Astrocyte (in vitro differentiated cells and primary cell): ENCODE results near the gene RFTN1. TPM values are rescaled to one million over a fixed set of nuclear protein-coding genes. Genes with fewer than 3 reads are reported as not detected.

Experiments used
- DNase-seq: peaks from one replicate; pipeline ENCODE4 v3.0.0-alpha.2; 2010; ENCODE audit warnings: low read depth
- FAIRE-seq: peaks from 2 replicates; lab custom pipeline; 2011; peaks lifted over from hg19 to GRCh38; lab: Jason Lieb, UNC
- H2AFZ ChIP-seq: 2 replicates; pipeline ENCODE4 v1.6.0; 2012; ENCODE audit warnings: low read depth, low read length, inconsistent platforms
- H3K27ac ChIP-seq: 2 replicates; pipeline ENCODE4 v1.5.1; 2011; ENCODE audit warnings: low read depth, low read length, inconsistent platforms
- H3K27me3 ChIP-seq: 2 replicates; pipeline ENCODE4 v1.6.0; 2011; ENCODE audit warnings: low read length, inconsistent platforms; ENCODE audit not compliant: insufficient read depth
- H3K36me3 ChIP-seq: 2 replicates; pipeline ENCODE4 v1.5.1; 2011; ENCODE audit warnings: low read length, inconsistent platforms; ENCODE audit not compliant: insufficient read depth
- H3K4me1 ChIP-seq: 2 replicates; pipeline ENCODE4 v1.5.1; 2011; ENCODE audit warnings: low read length, inconsistent platforms; ENCODE audit not compliant: insufficient read depth
- H3K4me2 ChIP-seq: 2 replicates; pipeline ENCODE4 v1.6.0; 2012; ENCODE audit warnings: low read length, inconsistent platforms
- H3K4me3 ChIP-seq: 2 replicates; pipeline ENCODE4 v1.5.1; 2011; ENCODE audit warnings: low read depth, mild to moderate bottlenecking, low read length, inconsistent platforms; ENCODE audit not compliant: insufficient read depth
- H3K79me2 ChIP-seq: 2 replicates; pipeline ENCODE4 v1.6.0; 2012; ENCODE audit warnings: mild to moderate bottlenecking, low read length, inconsistent platforms; ENCODE audit not compliant: insufficient read depth
- H3K9ac ChIP-seq: 2 replicates; pipeline ENCODE4 v1.6.0; 2012; ENCODE audit warnings: mild to moderate bottlenecking, low read length, inconsistent platforms
- H3K9me3 ChIP-seq: 2 replicates; pipeline ENCODE4 v1.5.1; 2012; ENCODE audit warnings: low read depth, mild to moderate bottlenecking, low read length, inconsistent platforms; ENCODE audit not compliant: insufficient read depth
- H4K20me1 ChIP-seq: 2 replicates; pipeline ENCODE4 v1.6.0; 2012; ENCODE audit warnings: low read length, inconsistent platforms; ENCODE audit not compliant: insufficient read depth
- H3K27ac Mint-ChIP-seq: one replicate; pipeline ENCODE4 v1.8.0; 2021; ENCODE audit warnings: mild to moderate bottlenecking, mixed read lengths; ENCODE audit not compliant: unreplicated experiment
- H3K27me3 Mint-ChIP-seq: one replicate; pipeline ENCODE4 v1.8.0; 2021; ENCODE audit warnings: low read depth, mixed read lengths; ENCODE audit not compliant: unreplicated experiment
- H3K36me3 Mint-ChIP-seq: one replicate; pipeline ENCODE4 v1.8.0; 2021; ENCODE audit warnings: low read depth, mixed read lengths; ENCODE audit not compliant: unreplicated experiment
- H3K4me1 Mint-ChIP-seq: one replicate; pipeline ENCODE4 v1.8.0; 2021; ENCODE audit warnings: low read depth, mixed read lengths; ENCODE audit not compliant: unreplicated experiment
- H3K4me3 Mint-ChIP-seq: one replicate; pipeline ENCODE4 v1.8.0; 2021; ENCODE audit warnings: mild to moderate bottlenecking, moderate library complexity, mixed read lengths; ENCODE audit not compliant: unreplicated experiment
- H3K9me3 Mint-ChIP-seq: one replicate; pipeline ENCODE4 v1.8.0; 2021; ENCODE audit warnings: mild to moderate bottlenecking, mixed read lengths; ENCODE audit not compliant: unreplicated experiment
- CTCF ChIP-seq: IDR thresholded peaks from 2 replicates; pipeline ENCODE4 v1.5.1; 2011; ENCODE audit warnings: low read depth, mild to moderate bottlenecking, inconsistent platforms, low read length, moderate library complexity; ENCODE audit not compliant: insufficient read depth
- EZH2 ChIP-seq: IDR thresholded peaks from 2 replicates; pipeline ENCODE4 v1.6.1; 2012; ENCODE audit warnings: mild to moderate bottlenecking, low read length, inconsistent platforms; ENCODE audit not compliant: insufficient read depth
- total RNA-seq: library from RNA; stranded (reverse); gene quantifications from 2 replicates; pipeline ENCODE4 v1.2.1, GENCODE V29; 2021

Gene RFTN1
- total RNA-seq, 1 donor from 2014 or later: 49.5 TPM

- no peak overlapping the region for H3K4me2 ChIP-seq
- H3K9me3 Mint-ChIP-seq: peaks cover 2% of the 10 kb centered on the region
- peaks cover 43% of the 10 kb centered on the region for H3K79me2 ChIP-seq
- no peak overlapping the region for H3K4me3 ChIP-seq
- no peaks in the 10 kb centered on the region for H3K27me3 Mint-ChIP-seq
- no peaks in the 10 kb centered on the region for H3K27me3 ChIP-seq
- H4K20me1 ChIP-seq: peaks cover 13% of the 10 kb centered on the region
- H3K36me3 Mint-ChIP-seq: peaks cover 41% of the 10 kb centered on the region
- DNase-seq (no peak), FAIRE-seq (no peak)
- H3K4me1 Mint-ChIP-seq: peaks cover 38% of the 10 kb centered on the region
- no peak overlapping the region for H2AFZ ChIP-seq
- H3K4me3 Mint-ChIP-seq: no peak overlapping the region
- no peaks in the 10 kb centered on the region for H3K9me3 ChIP-seq
- H3K4me1 ChIP-seq: peaks cover 33% of the 10 kb centered on the region
- no peak overlapping the region for H3K27ac Mint-ChIP-seq
- no peak overlapping the region for H3K9ac ChIP-seq
- TF ChIP-seq CTCF: no peak
- TF ChIP-seq EZH2: no peak
- H3K27ac ChIP-seq: no peak overlapping the region
- peaks cover 4% of the 10 kb centered on the region for H3K36me3 ChIP-seq
Measured at GRCh38 chr3:16487511-16488175, 25.9 kb downstream of the RFTN1 start.

GRCh38 chr3:16486951-16487480, 26.5 kb downstream of the RFTN1 start:
- Mint-ChIP-seq H3K9me3 (peaks cover 2% of the 10 kb centered on the region), H3K36me3 (peaks cover 36% of the 10 kb centered on the region), H3K27ac (no peak overlapping the region), H3K27me3 (no peaks in the 10 kb centered on the region), H3K4me1 (peaks cover 45% of the 10 kb centered on the region), H3K4me3 (no peak overlapping the region)
- Histone ChIP-seq H4K20me1 (peaks cover 8% of the 10 kb centered on the region), H3K27ac (no peak overlapping the region), H3K36me3 (peaks cover 4% of the 10 kb centered on the region), H3K4me2 (no peak overlapping the region), H3K9me3 (no peaks in the 10 kb centered on the region), H3K27me3 (no peaks in the 10 kb centered on the region), H3K79me2 (peaks cover 45% of the 10 kb centered on the region), H2AFZ (no peak overlapping the region), H3K9ac (no peak overlapping the region), H3K4me1 (peaks cover 37% of the 10 kb centered on the region), H3K4me3 (no peak overlapping the region)
- FAIRE-seq: no peak
- DNase-seq: no peak
- TF ChIP-seq EZH2 (no peak), CTCF (no peak)

GRCh38 chr3:16486201-16486600, 27.3 kb downstream of the RFTN1 start:
- H3K9me3 ChIP-seq: no peaks in the 10 kb centered on the region
- H3K27ac Mint-ChIP-seq: peak overlapping the region; percentile 97

More at GRCh38 chr3:16486201-16486600, 27.3 kb downstream of the RFTN1 start:
- peaks cover 4% of the 10 kb centered on the region for H3K36me3 ChIP-seq
- no peaks in the 10 kb centered on the region for H3K9me3 Mint-ChIP-seq
- FAIRE-seq (no peak), DNase-seq (no peak)
- peaks cover 31% of the 10 kb centered on the region for H3K36me3 Mint-ChIP-seq
- H3K9ac ChIP-seq: no peak overlapping the region
- H3K4me2 ChIP-seq: no peak overlapping the region
- H3K79me2 ChIP-seq: peaks cover 46% of the 10 kb centered on the region
- H3K27ac ChIP-seq: no peak overlapping the region
- H3K4me3 Mint-ChIP-seq: peak overlapping the region; percentile 10
- H3K4me1 Mint-ChIP-seq: peaks cover 52% of the 10 kb centered on the region
- peaks cover 5% of the 10 kb centered on the region for H4K20me1 ChIP-seq
- H3K27me3 ChIP-seq: no peaks in the 10 kb centered on the region
- H2AFZ ChIP-seq: no peak overlapping the region
- H3K4me1 ChIP-seq: peaks cover 44% of the 10 kb centered on the region
- TF ChIP-seq CTCF: no peak
- TF ChIP-seq EZH2: no peak
- no peak overlapping the region for H3K4me3 ChIP-seq
- no peaks in the 10 kb centered on the region for H3K27me3 Mint-ChIP-seq
